K562 (cell line): ENCODE measurements around the gene PIN1. TPM values are rescaled to one million over a fixed set of nuclear protein-coding genes. Genes with fewer than 3 reads are reported as not detected.
A peak's percentile ranks its signal among the peaks of the same experiment; 100 is the strongest.

Source experiments
- BCOR ChIP-seq: fragments of 450-650 bp; IDR thresholded peaks from 2 replicates; pipeline ENCODE4 v1.6.1; 2016
- EHMT2 ChIP-seq: fragments of 450-650 bp; IDR thresholded peaks from 2 replicates; pipeline ENCODE4 v1.6.1; 2018; ENCODE audit warnings: antibody characterized with exemption
- NFYB ChIP-seq: IDR thresholded peaks from 2 replicates; pipeline ENCODE4 v1.6.1; 2011; ENCODE audit warnings: mild to moderate bottlenecking, moderate library complexity; ENCODE audit not compliant: insufficient read length; ENCODE audit errors: extremely low read depth
- PML ChIP-seq: IDR thresholded peaks from 2 replicates; pipeline ENCODE4 v1.6.1; 2012; ENCODE audit warnings: low read length, inconsistent platforms
- RAD21 ChIP-seq, 2 experiments: fragments of 250-450 bp in 1 of 2; fragments of 450-650 bp in 1 of 2; sonication (Bioruptor Pico) in 1 of 2; formaldehyde crosslinking in 1 of 2; IDR thresholded peaks in 1 of 2; conservative IDR thresholded peaks in 1 of 2; 2 replicates each; pipeline versions ENCODE4 v1.4.0 to v1.8.0; 2020 to 2022; ENCODE audit warnings: mild to moderate bottlenecking in 2 of 2, moderate library complexity in 1 of 2
- SRSF3 ChIP-seq: fragments of 200-400 bp; formaldehyde crosslinking; IDR thresholded peaks from 2 replicates; pipeline ENCODE4 v1.6.1; 2016; ENCODE audit warnings: mild to moderate bottlenecking, low read length, moderate library complexity; ENCODE audit not compliant: insufficient read depth
- STAG1 ChIP-seq: sonication (generic); formaldehyde crosslinking; IDR thresholded peaks from 2 replicates; pipeline ENCODE4 v1.5.0; 2020; ENCODE audit warnings: missing genetic modification reagents, borderline replicate concordance
- STAT5A ChIP-seq: IDR thresholded peaks from 2 replicates; pipeline ENCODE4 v1.6.1; 2012; ENCODE audit warnings: low read length, inconsistent platforms, borderline replicate concordance
- YY1 ChIP-seq, 3 experiments: IDR thresholded peaks; 2 replicates each; pipeline ENCODE4 v1.6.1; 2011; ENCODE audit warnings: low read length in 2 of 3, mild to moderate bottlenecking in 2 of 3, moderate library complexity in 2 of 3, borderline replicate concordance in 1 of 3, control low read depth in 1 of 3, low read depth in 1 of 3; ENCODE audit not compliant: insufficient read depth in 3 of 3, insufficient replicate concordance in 2 of 3, control insufficient read depth in 1 of 3, insufficient read length in 1 of 3; ENCODE audit errors: extremely low read depth in 1 of 3
- ZFX ChIP-seq: sonication (generic); formaldehyde crosslinking; IDR thresholded peaks from 2 replicates; pipeline ENCODE4 v1.8.0; 2022; ENCODE audit warnings: mild to moderate bottlenecking, missing genetic modification reagents, moderate library complexity
- ZNF507 ChIP-seq: conservative IDR thresholded peaks from 2 replicates; pipeline ENCODE4 v1.6.1; 2017; ENCODE audit warnings: missing genetic modification characterization, missing compliant biosample characterization
- polyA plus RNA-seq, 8 experiments: library from polyadenylated mRNA; depleted of rRNA in 4 of 8; stranded (reverse) in 5 of 8; unstranded in 3 of 8; fragments of >200 nt; fragmentation: Nextera tagmentation in 2 of 8; fragmentation: Illumina TruSeq in 1 of 8; extraction: Ambion mirVana in 2 of 8; extraction: Trizol in 1 of 8; gene quantifications; 2 replicates each; pipeline versions ENCODE4 v1.2.1 to v1.2.3, GENCODE V29; 2011 to 2014; ENCODE audit warnings: inconsistent platforms in 1 of 8, missing spikeins in 1 of 8
- total RNA-seq, 7 experiments: library from RNA; depleted of rRNA in 6 of 7; stranded (reverse); fragments of >200 nt in 6 of 7; fragmentation: Illumina TruSeq in 2 of 7; extraction: Trizol in 2 of 7; gene quantifications; 2 replicates each; pipeline versions ENCODE4 v1.2.1 to v1.2.3, GENCODE V29; 2011 to 2021; ENCODE audit warnings: low replicate concordance in 1 of 7
- TF ChIP-seq, protein P1 (sequence below): fragments of 450-650 bp; IDR thresholded peaks from 2 replicates; pipeline ENCODE4 v1.6.1; 2017; ENCODE audit warnings: antibody characterized with exemption, mild to moderate bottlenecking
- TF ChIP-seq, protein P2 (sequence below), 2 experiments: fragments of 450-650 bp in 1 of 2; sonication (generic) in 1 of 2; formaldehyde crosslinking in 1 of 2; IDR thresholded peaks in 1 of 2; conservative IDR thresholded peaks in 1 of 2; 2 replicates each; pipeline versions ENCODE4 v1.6.1 to v1.8.1; 2016 to 2023; ENCODE audit warnings: mild to moderate bottlenecking in 2 of 2, moderate library complexity in 2 of 2, inconsistent platforms in 1 of 2, missing genetic modification reagents in 1 of 2
- TF ChIP-seq, protein P3 (sequence below): sonication (generic); formaldehyde crosslinking; IDR thresholded peaks from 2 replicates; pipeline ENCODE4 v1.9.0; 2022; ENCODE audit warnings: mild to moderate bottlenecking, missing genetic modification reagents

The PIN1 gene
- total and polyA plus RNA-seq, 9 of the 15 experiments (the other 6 are each of a cell fraction or from before 2014, with no cell fraction given) = 1.6 to 178 (median 42.5) TPM

DNA sequence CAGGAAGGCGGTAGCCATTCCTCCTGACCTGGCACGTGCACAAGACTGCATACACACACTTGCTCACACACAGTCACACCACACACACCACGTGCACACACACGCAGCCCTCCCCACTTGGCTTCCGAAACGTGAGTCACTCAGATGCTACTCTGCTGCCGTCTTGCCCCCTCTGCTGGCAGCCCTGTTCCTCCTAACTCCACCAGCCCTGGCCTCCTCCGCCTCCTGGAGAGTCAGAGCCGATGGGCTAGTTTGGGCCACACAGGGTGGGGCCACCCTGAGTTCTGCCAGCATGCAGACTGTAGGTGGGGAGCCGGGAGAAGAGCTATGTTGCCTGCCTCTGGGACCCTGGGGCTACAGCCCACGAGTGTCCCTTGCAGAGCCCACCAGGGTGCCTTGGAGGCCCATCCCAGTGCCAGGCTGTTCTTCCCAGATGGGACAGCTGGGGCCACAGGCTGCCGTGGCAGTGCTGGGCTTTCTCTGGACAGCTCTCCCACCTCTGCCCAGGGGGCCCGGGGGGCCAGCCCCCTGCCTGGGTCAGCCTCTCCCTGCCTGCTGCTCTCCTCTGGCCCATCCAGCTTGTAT lies 12.1 kb downstream of the PIN1 start (continued):
- TF ChIP-seq, protein P1, sequence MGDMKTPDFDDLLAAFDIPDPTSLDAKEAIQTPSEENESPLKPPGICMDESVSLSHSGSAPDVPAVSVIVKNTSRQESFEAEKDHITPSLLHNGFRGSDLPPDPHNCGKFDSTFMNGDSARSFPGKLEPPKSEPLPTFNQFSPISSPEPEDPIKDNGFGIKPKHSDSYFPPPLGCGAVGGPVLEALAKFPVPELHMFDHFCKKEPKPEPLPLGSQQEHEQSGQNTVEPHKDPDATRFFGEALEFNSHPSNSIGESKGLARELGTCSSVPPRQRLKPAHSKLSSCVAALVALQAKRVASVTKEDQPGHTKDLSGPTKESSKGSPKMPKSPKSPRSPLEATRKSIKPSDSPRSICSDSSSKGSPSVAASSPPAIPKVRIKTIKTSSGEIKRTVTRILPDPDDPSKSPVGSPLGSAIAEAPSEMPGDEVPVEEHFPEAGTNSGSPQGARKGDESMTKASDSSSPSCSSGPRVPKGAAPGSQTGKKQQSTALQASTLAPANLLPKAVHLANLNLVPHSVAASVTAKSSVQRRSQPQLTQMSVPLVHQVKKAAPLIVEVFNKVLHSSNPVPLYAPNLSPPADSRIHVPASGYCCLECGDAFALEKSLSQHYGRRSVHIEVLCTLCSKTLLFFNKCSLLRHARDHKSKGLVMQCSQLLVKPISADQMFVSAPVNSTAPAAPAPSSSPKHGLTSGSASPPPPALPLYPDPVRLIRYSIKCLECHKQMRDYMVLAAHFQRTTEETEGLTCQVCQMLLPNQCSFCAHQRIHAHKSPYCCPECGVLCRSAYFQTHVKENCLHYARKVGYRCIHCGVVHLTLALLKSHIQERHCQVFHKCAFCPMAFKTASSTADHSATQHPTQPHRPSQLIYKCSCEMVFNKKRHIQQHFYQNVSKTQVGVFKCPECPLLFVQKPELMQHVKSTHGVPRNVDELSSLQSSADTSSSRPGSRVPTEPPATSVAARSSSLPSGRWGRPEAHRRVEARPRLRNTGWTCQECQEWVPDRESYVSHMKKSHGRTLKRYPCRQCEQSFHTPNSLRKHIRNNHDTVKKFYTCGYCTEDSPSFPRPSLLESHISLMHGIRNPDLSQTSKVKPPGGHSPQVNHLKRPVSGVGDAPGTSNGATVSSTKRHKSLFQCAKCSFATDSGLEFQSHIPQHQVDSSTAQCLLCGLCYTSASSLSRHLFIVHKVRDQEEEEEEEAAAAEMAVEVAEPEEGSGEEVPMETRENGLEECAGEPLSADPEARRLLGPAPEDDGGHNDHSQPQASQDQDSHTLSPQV = no peak
- no peak for TF ChIP-seq SRSF3
- no peak for TF ChIP-seq BCOR
- TF ChIP-seq PML = no peak
- TF ChIP-seq STAG1 (CRISPR knock-in tag) = peak; percentile 45; the same call in 1 of the 2 replicates
- no peak for TF ChIP-seq YY1 (IDR thresholded peaks at IDR 0.05; ENCODE audit: borderline replicate concordance in 1 of 3, control insufficient read depth in 1 of 3, extremely low read depth in 1 of 3, insufficient read depth in 3 of 3, insufficient read length in 1 of 3, insufficient replicate concordance in 2 of 3, low read depth in 1 of 3, low read length in 2 of 3)
- TF ChIP-seq RAD21 (CRISPR knock-in tag; conservative IDR thresholded peaks at IDR 0.05 in 1 of 2, IDR thresholded peaks at IDR 0.05 in 1 of 2) = peak; percentile 19 to 62; a peak in 3 of 4 replicates
- no peak for TF ChIP-seq EHMT2
- no peak for TF ChIP-seq NFYB
- TF ChIP-seq, protein P2, sequence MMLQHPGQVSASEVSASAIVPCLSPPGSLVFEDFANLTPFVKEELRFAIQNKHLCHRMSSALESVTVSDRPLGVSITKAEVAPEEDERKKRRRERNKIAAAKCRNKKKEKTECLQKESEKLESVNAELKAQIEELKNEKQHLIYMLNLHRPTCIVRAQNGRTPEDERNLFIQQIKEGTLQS (IDR thresholded peaks at IDR 0.05) = peak; percentile 78
- TF ChIP-seq, protein P2 (CRISPR knock-in tag; conservative IDR thresholded peaks at IDR 0.05) = no peak
- TF ChIP-seq, protein P3, sequence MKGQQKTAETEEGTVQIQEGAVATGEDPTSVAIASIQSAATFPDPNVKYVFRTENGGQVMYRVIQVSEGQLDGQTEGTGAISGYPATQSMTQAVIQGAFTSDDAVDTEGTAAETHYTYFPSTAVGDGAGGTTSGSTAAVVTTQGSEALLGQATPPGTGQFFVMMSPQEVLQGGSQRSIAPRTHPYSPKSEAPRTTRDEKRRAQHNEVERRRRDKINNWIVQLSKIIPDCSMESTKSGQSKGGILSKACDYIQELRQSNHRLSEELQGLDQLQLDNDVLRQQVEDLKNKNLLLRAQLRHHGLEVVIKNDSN (CRISPR knock-in tag) = peak; percentile 63
- TF ChIP-seq ZFX (CRISPR knock-in tag) = no peak
- TF ChIP-seq ZNF507 (tag) = no peak
- no peak for TF ChIP-seq STAT5A
